ENCODE measurements around the gene TUBB3. TPM values are rescaled to one million over a fixed set of nuclear protein-coding genes. Genes with fewer than 3 reads are reported as not detected.

Gene TUBB3
- total and polyA plus RNA-seq, 2 of the 8 experiments (the other 6 are each of a cell fraction or from before 2014, with no cell fraction given): 275 to 393 TPM

GRCh38 chr16:89944773-89945172 is 21.6 kb downstream of the TUBB3 start:
- Histone ChIP-seq H3K23me2 (ENCODE audit: low read depth, low read length) (peaks cover 7% of the 10 kb centered on the region; the same call in 1 of the 2 replicates), H2BK5ac (ENCODE audit: low read depth, low read length) (no peak overlapping the region), H4K20me1 (replicated peaks in 1 of 2; ENCODE audit: control insufficient read depth in 1 of 2, insufficient read depth in 2 of 2, low read length in 2 of 2) (peaks cover 0 to 3% of the 10 kb centered on the region in 2 experiments), H3K4me1 (replicated peaks in 1 of 4; ENCODE audit: control insufficient read depth in 3 of 4, insufficient read depth in 4 of 4, low read length in 3 of 4) (peaks cover 0 to 7% (median 5%) of the 10 kb centered on the region in 4 experiments; a peak in 5 of 7 replicates), H3K9me3 (ENCODE audit: insufficient read depth in 2 of 2, low read depth in 1 of 2, low read length in 1 of 2) (no peaks in the 10 kb centered on the region), H2AK5ac (ENCODE audit: low read depth, low read length) (no peak overlapping the region; the same call in 1 of the 2 replicates), H2BK12ac (ENCODE audit: low read depth, low read length) (no peak overlapping the region), H4K5ac (ENCODE audit: insufficient read length, low read depth, low read length) (no peak overlapping the region), H3K14ac (ENCODE audit: insufficient read length) (no peak overlapping the region), H2BK120ac (replicated peaks; ENCODE audit: low read depth, low read length) (no peak overlapping the region), H3K79me2 (ENCODE audit: control insufficient read depth in 1 of 2, insufficient read depth in 2 of 2, low read length in 2 of 2) (no peaks in the 10 kb centered on the region), H3K9ac (replicated peaks in 1 of 4; ENCODE audit: extremely low read depth in 1 of 4, low read depth in 3 of 4, low read length in 3 of 4) (no peak overlapping the region), H3K23ac (ENCODE audit: insufficient read length) (no peak overlapping the region), H3K36me3 (ENCODE audit: control insufficient read depth in 2 of 4, insufficient read depth in 4 of 4, low read length in 3 of 4) (no peaks in the 10 kb centered on the region), H4K8ac (ENCODE audit: extremely low read depth, insufficient read depth, low read length) (no peak overlapping the region), H3K56ac (replicated peaks; ENCODE audit: insufficient read length, low read depth, low read length) (no peak overlapping the region), H2BK15ac (ENCODE audit: low read length) (no peak overlapping the region), H3K79me1 (ENCODE audit: low read depth, low read length) (no peaks in the 10 kb centered on the region), H2AFZ (ENCODE audit: low read length) (no peak overlapping the region), H3K4me2 (ENCODE audit: insufficient read depth in 1 of 2, low read depth in 2 of 2, low read length in 2 of 2) (no peak overlapping the region), H3K4ac (replicated peaks; ENCODE audit: insufficient read length, low read depth, low read length) (no peak overlapping the region), H3K27ac (ENCODE audit: low read depth, low read length) (no peak overlapping the region), H3K18ac (ENCODE audit: extremely low read depth, low read length) (no peak overlapping the region), H4K91ac (replicated peaks; ENCODE audit: insufficient read length, low read length) (no peak overlapping the region), H3K4me3 (ENCODE audit: extremely low read depth in 1 of 4, insufficient read depth in 2 of 4, low read depth in 3 of 4, low read length in 4 of 4) (no peak overlapping the region), H2BK20ac (ENCODE audit: low read length) (no peak overlapping the region), H3K27me3 (replicated peaks in 1 of 4; ENCODE audit: control insufficient read depth in 3 of 4, extremely low read depth in 1 of 4, insufficient read depth in 3 of 4, low read length in 3 of 4) (peaks cover 3 to 27% (median 22%) of the 10 kb centered on the region in 4 experiments)
- ChIA-PET CTCF (ENCODE audit: partially characterized antibody) (interaction anchor here (0.6 to 1.3 kb wide), 4 partner anchors 9 to 1324 kb away, joined by 3 read pairs; no protein-coding TSS in a partner anchor), POLR2A (ENCODE audit: partially characterized antibody) (interaction anchor here (1.0 to 2.0 kb wide), 2 partner anchors 21 to 22 kb away, joined by 3 to 7 read pairs; no protein-coding TSS in a partner anchor)
- FAIRE-seq (no peak), DNase-seq (ENCODE audit: low read depth in 1 of 2, low spot score in 2 of 2) (no peak)
- 89% methylated on average over 5 of the region's 5 CpGs; no CpG with 5 or more reads in 1 of the 2 experiments for WGBS, 2 experiments (ENCODE audit: extremely low coverage in 1 of 2, insufficient coverage in 1 of 2, insufficient read length in 1 of 2, insufficient replicate concordance in 2 of 2, low coverage in 1 of 2, low lambda C conversion rate in 2 of 2, missing lambda C conversion rate in 1 of 2)
- TF ChIP-seq SUZ12 (IDR thresholded peaks at IDR 0.05; ENCODE audit: low read length) (no peak), SAP30 (IDR thresholded peaks at IDR 0.05; ENCODE audit: insufficient read depth, insufficient replicate concordance, low read length) (no peak), BACH1 (IDR thresholded peaks at IDR 0.05; ENCODE audit: low read length) (no peak), CBX5 (IDR thresholded peaks at IDR 0.05; ENCODE audit: low read depth, low read length) (no peak), NANOG (IDR thresholded peaks at IDR 0.05; ENCODE audit: insufficient read depth, low read depth, low read length, poor library complexity, severe bottlenecking) (no peak), CTBP2 (IDR thresholded peaks at IDR 0.05; ENCODE audit: borderline replicate concordance, insufficient read depth, insufficient read length, low read length) (no peak), CBX8 (IDR thresholded peaks at IDR 0.05; ENCODE audit: borderline replicate concordance, low read depth, low read length) (no peak), SIN3A (conservative IDR thresholded peaks at IDR 0.05 in 1 of 2, IDR thresholded peaks at IDR 0.05 in 1 of 2; ENCODE audit: low read depth in 1 of 2, low read length in 2 of 2) (no peak), USF2 (IDR thresholded peaks at IDR 0.05; ENCODE audit: low read length) (no peak), E2F6 (IDR thresholded peaks at IDR 0.05) (no peak), CHD1 (IDR thresholded peaks at IDR 0.05; ENCODE audit: low read depth, low read length) (no peak)
